Stimulated activated naive CD4-positive, alpha-beta T cell treated with Interleukin-2 at 50 U/mL for 16 hours (primary cell): ENCODE results near the gene ZDHHC6.
"Not testable (repeated sequence)": the region's sequence is repeated elsewhere in the genome, so short reads cannot be mapped to it uniquely, and the experiment has no call there.

ENCODE experiments used
- DNase-seq: peaks from one replicate; lab custom pipeline; 2025; lab: John Stamatoyannopoulos, UW

Gene ZDHHC6, protein sequence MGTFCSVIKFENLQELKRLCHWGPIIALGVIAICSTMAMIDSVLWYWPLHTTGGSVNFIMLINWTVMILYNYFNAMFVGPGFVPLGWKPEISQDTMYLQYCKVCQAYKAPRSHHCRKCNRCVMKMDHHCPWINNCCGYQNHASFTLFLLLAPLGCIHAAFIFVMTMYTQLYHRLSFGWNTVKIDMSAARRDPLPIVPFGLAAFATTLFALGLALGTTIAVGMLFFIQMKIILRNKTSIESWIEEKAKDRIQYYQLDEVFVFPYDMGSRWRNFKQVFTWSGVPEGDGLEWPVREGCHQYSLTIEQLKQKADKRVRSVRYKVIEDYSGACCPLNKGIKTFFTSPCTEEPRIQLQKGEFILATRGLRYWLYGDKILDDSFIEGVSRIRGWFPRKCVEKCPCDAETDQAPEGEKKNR

GRCh38 chr10:112446855-112447619 lies at the start of gene ZDHHC6, which contains the start of gene VTI1A:
Gene ZDHHC6, minus strand, starts transcription at chr10:112446914. Its CDS starts 1,478 bp downstream, at chr10:112445436.
Gene VTI1A, plus strand, starts transcription at chr10:112447215. Its CDS starts 159 bp downstream, at chr10:112447374.
- peak; percentile 81 for DNase-seq

GRCh38 chr10:112492736-112493135 lies 46.0 kb upstream of the ZDHHC6 start:
- DNase-seq: no peak

DNA sequence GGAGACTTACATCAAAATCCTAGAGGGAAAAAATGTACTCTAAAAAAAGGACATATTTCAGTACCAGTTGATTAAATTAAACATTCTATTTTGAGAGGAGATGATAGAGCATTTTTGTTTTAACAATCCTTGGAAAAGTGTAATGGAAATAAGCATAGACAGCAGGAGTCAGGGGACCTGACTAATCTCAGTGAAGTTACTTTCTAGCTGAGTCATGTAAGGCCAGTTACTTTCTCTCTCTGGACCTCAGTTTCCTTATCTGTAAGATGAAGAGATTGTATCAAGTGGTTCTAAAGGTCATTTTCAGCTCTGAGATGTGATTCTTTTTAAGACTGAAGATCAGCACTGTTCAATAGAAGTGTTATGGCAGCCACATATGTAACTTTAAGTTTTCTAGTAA lies 44.4 kb upstream of the ZDHHC6 start:
- no peak for DNase-seq

DNA sequence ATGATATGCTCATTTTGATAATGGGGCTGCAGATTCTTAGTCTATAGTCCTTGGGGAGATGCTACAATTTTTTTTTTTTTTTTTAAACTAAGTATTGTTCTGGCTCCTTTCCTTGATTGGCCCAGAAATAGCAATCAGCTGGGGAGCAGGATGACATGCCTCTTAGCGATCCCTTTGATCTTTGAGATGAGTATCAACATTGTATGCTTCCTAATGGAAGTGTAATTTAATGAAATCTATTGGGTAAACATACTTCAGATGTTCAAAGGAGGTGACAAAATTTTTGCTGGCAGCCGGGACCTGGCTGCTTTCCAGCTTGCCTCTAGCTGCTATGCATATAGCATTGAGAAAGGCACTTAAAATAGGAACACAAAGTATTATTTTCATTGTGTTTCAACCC lies 43.8 kb upstream of the ZDHHC6 start:
- DNase-seq: no peak

GRCh38 chr10:112487964-112488363 lies 41.2 kb upstream of the ZDHHC6 start:
- no peak for DNase-seq

DNA sequence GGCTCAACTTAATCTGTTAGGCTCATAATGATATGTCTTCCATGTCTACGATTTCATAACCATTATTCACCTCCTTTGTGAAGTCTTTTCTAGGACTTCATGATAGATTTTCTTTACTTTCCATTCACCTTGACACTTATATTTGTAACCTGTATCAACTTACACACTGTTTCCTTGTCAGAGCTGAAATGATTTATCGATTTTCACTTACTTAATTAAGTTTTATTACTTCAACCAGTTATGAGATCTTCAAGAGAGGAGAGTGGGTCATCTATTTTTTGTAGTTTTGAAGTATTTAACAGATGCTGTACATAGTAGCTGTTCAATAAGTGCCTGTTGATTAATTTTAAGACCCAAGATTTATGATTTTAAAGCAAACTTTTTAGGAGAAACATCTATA lies 37.7 kb upstream of the ZDHHC6 start:
- DNase-seq: no peak

DNA sequence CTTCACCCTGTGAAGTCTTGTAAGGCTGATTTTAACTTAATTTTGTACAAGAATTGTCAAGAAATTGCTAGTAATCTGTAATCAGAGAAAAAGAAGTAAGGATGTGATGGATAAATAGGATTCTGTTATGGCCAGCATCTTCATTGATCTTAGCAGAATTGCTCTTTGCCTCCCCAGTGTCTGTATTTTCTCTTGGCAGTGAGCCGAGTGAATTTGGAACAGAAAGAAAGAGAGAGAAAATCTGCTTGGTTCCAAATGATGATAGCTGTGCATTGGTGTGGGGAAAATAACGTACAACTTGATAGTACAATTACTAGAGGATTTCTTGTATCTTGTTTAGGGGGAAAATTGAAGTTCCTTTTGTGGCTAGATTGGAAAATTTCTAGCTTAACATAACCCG lies 34.9 kb upstream of the ZDHHC6 start:
- DNase-seq: no peak

GRCh38 chr10:112475575-112476218 lies 29.0 kb upstream of the ZDHHC6 start:
- DNase-seq: no peak

DNA sequence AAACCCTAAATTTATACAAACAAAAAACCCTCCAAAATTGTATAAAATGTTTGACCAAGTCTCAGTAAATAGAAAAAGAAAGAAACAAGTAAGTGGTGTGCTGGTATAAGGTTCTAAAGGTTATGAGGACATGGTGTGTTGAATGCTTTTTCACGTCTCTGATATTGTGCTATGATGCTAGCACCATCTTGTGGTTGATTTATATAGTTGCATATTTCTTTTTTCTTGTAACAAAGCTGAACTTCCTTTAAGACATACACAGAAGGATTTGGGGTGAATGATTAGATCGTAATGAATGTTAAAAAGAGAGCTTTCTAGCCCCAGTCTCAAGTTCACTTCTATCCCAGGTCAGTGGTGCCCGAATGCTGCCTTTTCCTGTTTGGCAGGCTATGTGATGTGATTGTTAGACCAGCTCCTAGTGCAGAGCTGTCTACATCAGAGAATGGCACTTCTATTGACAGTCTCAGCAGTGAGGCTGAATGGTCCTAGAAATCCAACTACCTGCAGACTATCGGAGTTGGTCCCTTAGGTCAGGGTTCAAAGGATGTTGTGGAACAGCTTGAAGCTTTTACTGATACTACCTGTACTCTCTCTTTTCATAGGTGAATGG lies 25.3 kb upstream of the ZDHHC6 start:
- DNase-seq: no peak

DNA sequence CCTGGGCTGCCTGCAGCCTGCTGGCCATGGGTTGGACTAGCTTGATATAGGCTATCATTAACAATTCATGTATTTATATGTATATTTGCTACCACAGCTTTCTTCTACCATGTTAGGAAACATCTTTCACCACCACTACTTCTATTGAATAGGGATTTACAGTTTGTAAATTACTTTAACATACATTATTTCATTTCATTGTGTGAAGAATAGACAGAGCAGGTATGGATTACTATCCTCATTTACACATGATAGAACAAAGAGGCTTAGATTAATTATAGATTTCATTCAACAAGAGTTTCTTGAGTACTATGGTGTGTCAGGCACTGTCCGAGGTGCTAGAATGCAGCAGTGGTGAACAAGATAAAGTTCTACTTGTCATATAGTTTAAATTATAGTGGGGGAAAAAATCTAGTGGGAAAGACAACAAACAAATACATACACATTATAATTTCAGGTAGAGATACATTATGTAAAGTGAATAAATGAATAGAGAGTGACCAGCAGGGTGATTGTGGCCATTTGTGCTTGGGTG lies 20.9 kb upstream of the ZDHHC6 start:
- no peak for DNase-seq

- DNase-seq: no peak
These were observed 20.1 kb upstream of the ZDHHC6 start for GRCh38 chr10:112466802-112467201.

GRCh38 chr10:112465299-112465883 lies 18.7 kb upstream of the ZDHHC6 start:
- no peak for DNase-seq

- not testable (repeated sequence) for DNase-seq
These were observed 17.4 kb upstream of the ZDHHC6 start for GRCh38 chr10:112464074-112464473.

DNA sequence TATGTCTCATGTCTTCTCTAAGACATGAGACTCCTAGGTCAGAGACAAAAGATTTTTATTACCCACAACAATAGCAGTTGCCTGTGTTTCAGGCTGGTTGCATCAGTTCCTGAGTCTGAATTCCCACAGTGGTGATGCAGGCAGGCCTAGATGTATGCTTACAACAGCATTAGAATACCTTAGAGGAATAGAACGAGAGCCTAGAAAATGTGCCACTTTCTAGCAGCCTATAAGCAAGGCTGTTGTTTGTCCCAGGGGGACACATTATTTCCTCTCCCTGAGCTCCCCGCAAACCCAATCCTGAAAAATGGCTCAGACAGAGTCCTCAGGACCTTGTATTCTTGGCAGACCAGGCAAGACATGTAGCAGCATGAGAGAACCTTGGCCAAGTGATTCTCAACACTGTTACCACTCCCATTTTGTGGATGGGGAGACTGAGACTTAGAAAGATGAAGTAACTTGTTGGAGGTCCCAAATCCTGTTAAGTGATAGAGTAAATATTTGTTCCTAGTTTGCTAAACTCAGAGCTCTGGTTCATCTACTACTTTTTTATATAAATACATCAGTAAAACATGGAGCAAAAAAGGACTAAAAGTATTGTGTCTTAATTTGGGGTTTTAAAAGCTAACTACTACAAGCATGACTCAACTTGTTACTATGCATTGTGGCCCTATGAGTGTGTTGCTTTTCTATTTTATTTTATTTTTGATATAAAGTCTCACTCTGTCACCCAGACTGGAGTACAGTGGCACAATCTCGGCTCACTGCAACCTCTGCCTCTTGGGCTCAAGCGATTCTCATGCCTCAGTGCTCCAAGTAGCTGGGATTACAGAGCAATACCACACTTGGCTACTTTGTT lies 14.5 kb upstream of the ZDHHC6 start:
- DNase-seq: peak; percentile 31

- no peak for DNase-seq
These were observed 13.7 kb upstream of the ZDHHC6 start for GRCh38 chr10:112460366-112460765.

GRCh38 chr10:112456533-112456932 lies 9.8 kb upstream of the ZDHHC6 start:
- DNase-seq: no peak

GRCh38 chr10:112454910-112455779 lies 8.4 kb upstream of the ZDHHC6 start:
- DNase-seq: no peak

DNA sequence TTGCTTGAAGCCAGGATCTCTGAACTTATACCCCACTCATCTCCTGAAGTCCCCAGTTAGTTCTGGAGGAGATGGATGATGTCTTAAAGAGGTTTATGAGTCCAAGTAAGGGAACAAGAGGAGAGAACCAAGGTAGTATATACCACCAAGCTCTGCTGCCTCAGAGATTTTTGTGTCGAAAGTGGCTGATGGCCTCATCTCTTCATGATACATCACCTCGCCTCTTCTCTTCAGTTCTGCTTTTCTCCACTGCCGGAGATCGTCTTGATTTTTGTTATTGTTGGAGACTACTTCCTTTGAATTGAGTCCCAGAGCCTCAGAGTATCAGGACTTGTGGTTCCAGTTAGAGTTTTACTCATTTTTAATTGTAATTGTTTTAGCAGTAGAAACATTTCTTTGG lies 2.2 kb upstream of the ZDHHC6 start:
- DNase-seq: no peak

- DNase-seq: no peak
These were observed 860 bp upstream of the ZDHHC6 start for GRCh38 chr10:112447620-112447928.
